Dermis blood vessel endothelial cell (primary cell): ENCODE data around the gene PRCC. TPM values are rescaled to one million over a fixed set of nuclear protein-coding genes. Genes with fewer than 3 reads are reported as not detected.

Source experiments
- DNase-seq: peaks from one replicate; pipeline ENCODE4 v3.0.0; 2010
- total RNA-seq: library from RNA; depleted of rRNA; stranded (reverse); fragments of >200 nt; gene quantifications from 2 replicates; pipeline ENCODE4 v1.2.3, GENCODE V29; 2014

The PRCC gene
- total RNA-seq, 1 donor from 2014 or later = 12.3 TPM

- no peak for DNase-seq
Measured at GRCh38 chr1:156765666-156766065, 1.7 kb upstream of the PRCC start.

- peak; percentile 31 for DNase-seq
Measured at GRCh38 chr1:156766298-156767100, 836 bp upstream of the PRCC start.

GRCh38 chr1:156767879-156768604 lies 707 bp downstream of the PRCC start:
- DNase-seq = peak; percentile 32

- DNase-seq = no peak
Measured at GRCh38 chr1:156768610-156769295, 1.4 kb downstream of the PRCC start.

- no peak for DNase-seq
Measured at GRCh38 chr1:156772222-156772621, 4.9 kb downstream of the PRCC start.

GRCh38 chr1:156772728-156773497 lies 5.6 kb downstream of the PRCC start:
- no peak for DNase-seq

GRCh38 chr1:156773607-156774006 lies 6.3 kb downstream of the PRCC start:
- no peak for DNase-seq

- no peak for DNase-seq
Measured at GRCh38 chr1:156775799-156776198, 8.5 kb downstream of the PRCC start.

GRCh38 chr1:156776942-156777341 lies 9.6 kb downstream of the PRCC start:
- no peak for DNase-seq

- no peak for DNase-seq
Measured at GRCh38 chr1:156777573-156777972, 10.2 kb downstream of the PRCC start.

GRCh38 chr1:156781585-156782186 lies 14.4 kb downstream of the PRCC start:
- peak; percentile 31 for DNase-seq

- DNase-seq = no peak
Measured at GRCh38 chr1:156785458-156785857, 18.1 kb downstream of the PRCC start.

- DNase-seq = no peak
Measured at GRCh38 chr1:156786640-156787039, 19.3 kb downstream of the PRCC start.

- no peak for DNase-seq
Measured at GRCh38 chr1:156788136-156788535, 20.8 kb downstream of the PRCC start.

GRCh38 chr1:156789621-156790318 lies 22.4 kb downstream of the PRCC start:
- no peak for DNase-seq

GRCh38 chr1:156794506-156795373 lies 27.4 kb downstream of the PRCC start:
- no peak for DNase-seq

- DNase-seq = no peak
Measured at GRCh38 chr1:156795374-156795733, 28.0 kb downstream of the PRCC start.

- DNase-seq = no peak
Measured at GRCh38 chr1:156795787-156796186, 28.5 kb downstream of the PRCC start.

- no peak for DNase-seq
Measured at GRCh38 chr1:156796340-156797097, 29.2 kb downstream of the PRCC start.
